ENCODE measurements around the gene DCLRE1C. TPM values are rescaled to one million over a fixed set of nuclear protein-coding genes. Genes with fewer than 3 reads are reported as not detected.

Gene DCLRE1C
- total and polyA plus RNA-seq, 11 donors: 2.0 to 9.6 (median 5.3) TPM

- Histone ChIP-seq H3K4me1 (no peaks in the 10 kb centered on the region), H3K4me3 (no peak overlapping the region), H3K27me3 (no peaks in the 10 kb centered on the region), H3K27ac (no peak overlapping the region), H3K9me3 (no peaks in the 10 kb centered on the region), H3K36me3 (peaks cover 0 to 100% (median 93%) of the 10 kb centered on the region in 9 donors)
- WGBS, 4 donors: 97 to 99% (median 98%) methylated on average over 7 of the region's 7 CpGs
- TF ChIP-seq POLR2A (IDR thresholded peaks at IDR 0.05) (no peak), CTCF (IDR thresholded peaks at IDR 0.05) (no peak)
- DNase-seq (no peak), ATAC-seq (no peak)
- intact Hi-C loops (cut with DNase I): no loop called here
Observed at GRCh38 chr10:14924013-14924412, 29.9 kb downstream of the DCLRE1C start.

- Histone ChIP-seq H3K4me1 (peaks cover 0 to 5% (median 0%) of the 10 kb centered on the region in 12 donors), H3K9me3 (peaks cover 0 to 30% (median 23%) of the 10 kb centered on the region in 12 donors), H3K36me3 (peaks cover 0 to 94% (median 78%) of the 10 kb centered on the region in 9 donors), H3K27ac (no peak overlapping the region), H3K27me3 (no peaks in the 10 kb centered on the region), H3K4me3 (no peak overlapping the region)
- intact Hi-C loops (cut with DNase I): no loop called here
- no peak for ATAC-seq
- 78 to 94% (median 92%) methylated on average over 3 of the region's 3 CpGs for WGBS, 4 donors
- TF ChIP-seq POLR2A (IDR thresholded peaks at IDR 0.05) (no peak), CTCF (IDR thresholded peaks at IDR 0.05) (no peak)
- DNase-seq: no peak
Observed at GRCh38 chr10:14918964-14919363, 34.9 kb downstream of the DCLRE1C start.

GRCh38 chr10:14917827-14918226 is 36.1 kb downstream of the DCLRE1C start:
- intact Hi-C loops (cut with DNase I): no loop called here
- H3K4me3 ChIP-seq: no peak overlapping the region
- no peaks in the 10 kb centered on the region for H3K27me3 ChIP-seq

GRCh38 chr10:14916600-14916999 is 37.3 kb downstream of the DCLRE1C start:
- Histone ChIP-seq H3K27me3 (no peaks in the 10 kb centered on the region), H3K4me3 (no peak overlapping the region), H3K9me3 (peaks cover 0 to 30% (median 23%) of the 10 kb centered on the region in 12 donors), H3K36me3 (peaks cover 0 to 90% (median 68%) of the 10 kb centered on the region in 9 donors), H3K27ac (no peak overlapping the region), H3K4me1 (peaks cover 0 to 5% (median 0%) of the 10 kb centered on the region in 12 donors)
- TF ChIP-seq POLR2A (IDR thresholded peaks at IDR 0.05): no peak
- TF ChIP-seq CTCF (IDR thresholded peaks at IDR 0.05): no peak
- 95 to 99% (median 98%) methylated on average over 2 of the region's 2 CpGs for WGBS, 4 donors
- ATAC-seq (no peak), DNase-seq (no peak)
- intact Hi-C loops (cut with DNase I): no loop called here

More at GRCh38 chr10:14917827-14918226, 36.1 kb downstream of the DCLRE1C start:
- Histone ChIP-seq H3K36me3 (peaks cover 0 to 93% (median 74%) of the 10 kb centered on the region in 9 donors), H3K4me1 (peaks cover 0 to 5% (median 0%) of the 10 kb centered on the region in 12 donors), H3K9me3 (peaks cover 0 to 30% (median 23%) of the 10 kb centered on the region in 12 donors), H3K27ac (no peak overlapping the region)
- DNase-seq: no peak
- ATAC-seq: no peak
- WGBS, 4 donors: 96 to 99% (median 97%) methylated on average over 3 of the region's 3 CpGs
- no peak for TF ChIP-seq CTCF (IDR thresholded peaks at IDR 0.05)
- TF ChIP-seq POLR2A (IDR thresholded peaks at IDR 0.05): no peak
